ENCODE data around the gene PIP4K2C.

DNA sequence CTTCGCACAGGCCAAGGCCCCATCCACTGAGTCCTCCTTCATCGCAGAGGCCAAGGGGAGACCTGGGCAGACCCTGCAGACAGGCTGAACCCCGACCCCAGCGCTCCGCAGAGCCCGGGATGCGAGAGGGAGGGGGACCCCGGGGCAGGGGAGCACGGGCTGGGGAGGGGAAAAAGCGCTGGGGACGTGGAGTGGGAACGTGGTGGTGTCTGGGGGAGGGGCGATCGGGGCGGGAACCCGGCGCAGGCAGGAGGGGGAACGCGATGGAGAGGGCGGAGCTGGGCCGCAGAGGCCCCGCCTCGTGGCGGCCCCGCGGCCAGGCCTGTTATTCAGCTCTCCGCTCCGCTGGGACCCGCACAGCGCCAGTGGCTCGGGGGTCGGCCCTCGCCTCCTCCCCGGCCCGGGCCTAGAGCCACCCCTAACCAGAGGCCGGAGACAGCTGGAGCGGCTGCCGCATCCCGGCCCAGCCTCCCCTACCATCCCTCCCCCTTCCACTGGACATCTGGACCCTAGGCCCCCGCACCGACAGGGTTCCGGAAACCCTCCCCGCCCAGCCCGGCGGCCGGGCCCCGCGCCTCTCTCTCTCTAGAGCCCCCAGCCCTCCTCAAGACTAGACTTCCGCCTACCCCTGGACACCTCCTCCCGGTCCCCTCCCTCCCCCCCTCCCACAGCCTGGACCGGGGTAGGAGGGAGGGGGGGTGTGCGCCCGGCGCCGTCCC lies 20.3 kb downstream of the PIP4K2C start, which contains the start of gene ARHGEF25:
- TF ChIP-seq, protein P1, sequence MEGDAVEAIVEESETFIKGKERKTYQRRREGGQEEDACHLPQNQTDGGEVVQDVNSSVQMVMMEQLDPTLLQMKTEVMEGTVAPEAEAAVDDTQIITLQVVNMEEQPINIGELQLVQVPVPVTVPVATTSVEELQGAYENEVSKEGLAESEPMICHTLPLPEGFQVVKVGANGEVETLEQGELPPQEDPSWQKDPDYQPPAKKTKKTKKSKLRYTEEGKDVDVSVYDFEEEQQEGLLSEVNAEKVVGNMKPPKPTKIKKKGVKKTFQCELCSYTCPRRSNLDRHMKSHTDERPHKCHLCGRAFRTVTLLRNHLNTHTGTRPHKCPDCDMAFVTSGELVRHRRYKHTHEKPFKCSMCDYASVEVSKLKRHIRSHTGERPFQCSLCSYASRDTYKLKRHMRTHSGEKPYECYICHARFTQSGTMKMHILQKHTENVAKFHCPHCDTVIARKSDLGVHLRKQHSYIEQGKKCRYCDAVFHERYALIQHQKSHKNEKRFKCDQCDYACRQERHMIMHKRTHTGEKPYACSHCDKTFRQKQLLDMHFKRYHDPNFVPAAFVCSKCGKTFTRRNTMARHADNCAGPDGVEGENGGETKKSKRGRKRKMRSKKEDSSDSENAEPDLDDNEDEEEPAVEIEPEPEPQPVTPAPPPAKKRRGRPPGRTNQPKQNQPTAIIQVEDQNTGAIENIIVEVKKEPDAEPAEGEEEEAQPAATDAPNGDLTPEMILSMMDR (conservative IDR thresholded peaks at IDR 0.05; ENCODE audit: low read depth in 2 of 2): no peak
- TF ChIP-seq POLR2AphosphoS5 (IDR thresholded peaks at IDR 0.05; ENCODE audit: low read depth): peak; percentile 52
